Chondrocyte (in vitro differentiated cells): ENCODE results near the gene CECR2. TPM values are rescaled to one million over a fixed set of nuclear protein-coding genes. Genes with fewer than 3 reads are reported as not detected.
A peak's percentile ranks its signal among the peaks of the same experiment; 100 is the strongest.

Experiments
- DNase-seq: peaks from one replicate; pipeline ENCODE4 v3.0.0; 2021; ENCODE audit warnings: mixed read lengths, low spot score
- H3K27ac Mint-ChIP-seq: one replicate; pipeline ENCODE4 v1.8.0; 2021; ENCODE audit warnings: mild to moderate bottlenecking, moderate library complexity, mixed read lengths; ENCODE audit not compliant: unreplicated experiment
- H3K27me3 Mint-ChIP-seq: 2 replicates; pipeline ENCODE4 v1.8.0; 2021; ENCODE audit warnings: low read depth, mixed read lengths
- H3K36me3 Mint-ChIP-seq: 2 replicates; pipeline ENCODE4 v1.8.0; 2021; ENCODE audit warnings: low read depth, mixed read lengths
- H3K4me1 Mint-ChIP-seq: 2 replicates; pipeline ENCODE4 v1.8.0; 2021; ENCODE audit warnings: low read depth, mild to moderate bottlenecking, mixed read lengths
- H3K4me3 Mint-ChIP-seq: one replicate; pipeline ENCODE4 v1.8.0; 2021; ENCODE audit warnings: mild to moderate bottlenecking, moderate library complexity, mixed read lengths; ENCODE audit not compliant: unreplicated experiment
- H3K9me3 Mint-ChIP-seq: 2 replicates; pipeline ENCODE4 v1.8.0; 2021; ENCODE audit warnings: low read depth, mixed read lengths
- CTCF ChIP-seq: fragments of 200-600 bp; sonication (generic); IDR thresholded peaks from 2 replicates; pipeline ENCODE4 v1.5.0; 2021; ENCODE audit warnings: antibody characterized with exemption, mild to moderate bottlenecking, moderate library complexity
- total RNA-seq: library from RNA; stranded (reverse); gene quantifications from 3 replicates; pipeline ENCODE4 v1.2.1, GENCODE V29; 2021

The CECR2 gene
- total RNA-seq, 1 donor from 2014 or later: 0.20 TPM

GRCh38 chr22:17566776-17567175, 197.5 kb downstream of the CECR2 start:
- no peaks in the 10 kb centered on the region for H3K9me3 Mint-ChIP-seq
- H3K27ac Mint-ChIP-seq: no peak overlapping the region
- no peaks in the 10 kb centered on the region for H3K27me3 Mint-ChIP-seq
- DNase-seq: no peak
- H3K36me3 Mint-ChIP-seq: no peaks in the 10 kb centered on the region
- H3K4me1 Mint-ChIP-seq: peaks cover 38% of the 10 kb centered on the region
- no peak for TF ChIP-seq CTCF
- H3K4me3 Mint-ChIP-seq: no peak overlapping the region

GRCh38 chr22:17569971-17570511, 200.8 kb downstream of the CECR2 start:
- TF ChIP-seq CTCF: no peak
- peak overlapping the region; percentile 77 for H3K27ac Mint-ChIP-seq

GRCh38 chr22:17570851-17571631, 201.8 kb downstream of the CECR2 start:
- DNase-seq: no peak
- peaks cover 25% of the 10 kb centered on the region for H3K4me1 Mint-ChIP-seq
- H3K27ac Mint-ChIP-seq: peak overlapping the region; percentile 71
- H3K27me3 Mint-ChIP-seq: no peaks in the 10 kb centered on the region
- H3K4me3 Mint-ChIP-seq: peak overlapping the region; percentile 32
- no peaks in the 10 kb centered on the region for H3K36me3 Mint-ChIP-seq
- no peak for TF ChIP-seq CTCF
- no peaks in the 10 kb centered on the region for H3K9me3 Mint-ChIP-seq

More at GRCh38 chr22:17569971-17570511, 200.8 kb downstream of the CECR2 start:
- Mint-ChIP-seq H3K27me3 (no peaks in the 10 kb centered on the region), H3K36me3 (no peaks in the 10 kb centered on the region), H3K9me3 (no peaks in the 10 kb centered on the region), H3K4me1 (peaks cover 25% of the 10 kb centered on the region), H3K4me3 (no peak overlapping the region)
- DNase-seq: no peak

GRCh38 chr22:17575151-17575550, 205.9 kb downstream of the CECR2 start:
- no peak for DNase-seq
- H3K4me1 Mint-ChIP-seq: peaks cover 23% of the 10 kb centered on the region

GRCh38 chr22:17575681-17576080, 206.4 kb downstream of the CECR2 start:
- H3K36me3 Mint-ChIP-seq: no peaks in the 10 kb centered on the region
- no peak for TF ChIP-seq CTCF
- DNase-seq: no peak
- no peaks in the 10 kb centered on the region for H3K9me3 Mint-ChIP-seq
- H3K27me3 Mint-ChIP-seq: no peaks in the 10 kb centered on the region
- H3K4me3 Mint-ChIP-seq: no peak overlapping the region
- H3K4me1 Mint-ChIP-seq: peaks cover 18% of the 10 kb centered on the region
- H3K27ac Mint-ChIP-seq: no peak overlapping the region

More at GRCh38 chr22:17575151-17575550, 205.9 kb downstream of the CECR2 start:
- no peaks in the 10 kb centered on the region for H3K36me3 Mint-ChIP-seq
- no peaks in the 10 kb centered on the region for H3K9me3 Mint-ChIP-seq
- no peak for TF ChIP-seq CTCF
- no peak overlapping the region for H3K4me3 Mint-ChIP-seq
- H3K27me3 Mint-ChIP-seq: no peaks in the 10 kb centered on the region
- H3K27ac Mint-ChIP-seq: no peak overlapping the region
